Activated T-cell treated with anti-CD3 and anti-CD28 coated beads for 24 hours (primary cell): Measurements from ENCODE around the gene TRDMT1.

Experiments
- DNase-seq: peaks from one replicate; pipeline ENCODE4 v3.0.0-alpha.2; 2020; ENCODE audit warnings: low read depth

TRDMT1 gene

GRCh38 chr10:17200912-17201793, at the start of gene TRDMT1:
Gene TRDMT1 (minus strand): TSS chr10:17201672. CDS start chr10:17201634, 38 bp downstream.
- peak; percentile 77 for DNase-seq

- DNase-seq = no peak
Measured at GRCh38 chr10:17250736-17251135, 49.3 kb upstream of the TRDMT1 start.

GRCh38 chr10:17249820-17250219, 48.3 kb upstream of the TRDMT1 start:
- no peak for DNase-seq

GRCh38 chr10:17248964-17249363, 47.5 kb upstream of the TRDMT1 start:
- DNase-seq = no peak

- DNase-seq = no peak
Measured at GRCh38 chr10:17247210-17247609, 45.7 kb upstream of the TRDMT1 start.

GRCh38 chr10:17244700-17245365, 43.4 kb upstream of the TRDMT1 start:
- no peak for DNase-seq

GRCh38 chr10:17241611-17242333, 40.3 kb upstream of the TRDMT1 start:
- no peak for DNase-seq

GRCh38 chr10:17240616-17241015, 39.1 kb upstream of the TRDMT1 start:
- DNase-seq = no peak

GRCh38 chr10:17240096-17240495, 38.6 kb upstream of the TRDMT1 start:
- no peak for DNase-seq

GRCh38 chr10:17239345-17240085, 38.0 kb upstream of the TRDMT1 start:
- DNase-seq = no peak

GRCh38 chr10:17238445-17239291, 37.2 kb upstream of the TRDMT1 start:
- DNase-seq = no peak

GRCh38 chr10:17237915-17238444, 36.5 kb upstream of the TRDMT1 start:
- DNase-seq = no peak

- DNase-seq = no peak
Measured at GRCh38 chr10:17237149-17237527, 35.7 kb upstream of the TRDMT1 start.

GRCh38 chr10:17236468-17237148, 35.1 kb upstream of the TRDMT1 start:
- DNase-seq = no peak

- no peak for DNase-seq
Measured at GRCh38 chr10:17235136-17235535, 33.7 kb upstream of the TRDMT1 start.

GRCh38 chr10:17234431-17234945, 33.0 kb upstream of the TRDMT1 start:
- no peak for DNase-seq

- DNase-seq = no peak
Measured at GRCh38 chr10:17233286-17233991, 32.0 kb upstream of the TRDMT1 start.

GRCh38 chr10:17232276-17232960, 30.9 kb upstream of the TRDMT1 start:
- DNase-seq = no peak

- DNase-seq = no peak
Measured at GRCh38 chr10:17231788-17232187, 30.3 kb upstream of the TRDMT1 start.
